ENCODE data around the gene EIF3K. TPM values are rescaled to one million over a fixed set of nuclear protein-coding genes. Genes with fewer than 3 reads are reported as not detected.

Gene EIF3K
- total RNA-seq, 4 donors from 2014 or later: 405 to 531 (median 443) TPM

- TF ChIP-seq CTCF (IDR thresholded peaks at IDR 0.05; ENCODE audit: low read depth): no peak
These were observed 37.4 kb downstream of the EIF3K start for GRCh38 chr19:38656171-38656981.

- TF ChIP-seq CTCF (IDR thresholded peaks at IDR 0.05; ENCODE audit: low read depth): no peak
These were observed 38.7 kb downstream of the EIF3K start for GRCh38 chr19:38657633-38658222.

GRCh38 chr19:38658462-38659306, 39.7 kb downstream of the EIF3K start:
- no peak for TF ChIP-seq CTCF (IDR thresholded peaks at IDR 0.05; ENCODE audit: low read depth)

- TF ChIP-seq CTCF (IDR thresholded peaks at IDR 0.05; ENCODE audit: low read depth): no peak
These were observed 41.7 kb downstream of the EIF3K start for GRCh38 chr19:38660724-38661123.

- no peak for TF ChIP-seq CTCF (IDR thresholded peaks at IDR 0.05; ENCODE audit: low read depth)
These were observed 42.1 kb downstream of the EIF3K start for GRCh38 chr19:38661136-38661535.

GRCh38 chr19:38661996-38662395, 43.0 kb downstream of the EIF3K start:
- TF ChIP-seq CTCF (IDR thresholded peaks at IDR 0.05; ENCODE audit: low read depth): no peak

All from subcutaneous adipose tissue (tissue), 4 donors.